HL-60 (cell line): ENCODE measurements around the gene TRAF3IP3.

Source experiments
- DNase-seq, 2 experiments: peaks; one replicate each; pipeline ENCODE4 v3.0.0-alpha.2; 2010 to 2020; ENCODE audit warnings: low read depth in 1 of 2, low spot score in 1 of 2
- H3K27ac ChIP-seq: fragments of 250-450 bp; sonication (Bioruptor Pico); replicated peaks from 2 replicates; pipeline ENCODE4 v1.5.1; 2020; ENCODE audit warnings: mild to moderate bottlenecking, moderate library complexity
- H3K27me3 ChIP-seq: fragments of 250-450 bp; sonication (Bioruptor Pico); 2 replicates; pipeline ENCODE4 v1.5.1; 2021; ENCODE audit warnings: mild to moderate bottlenecking, moderate library complexity; ENCODE audit not compliant: insufficient read depth, poor library complexity, severe bottlenecking
- H3K4me3 ChIP-seq: replicated peaks from 2 replicates; pipeline ENCODE4 v1.5.1; 2011; ENCODE audit warnings: mild to moderate bottlenecking, control low read depth, low read length; ENCODE audit not compliant: insufficient read depth
- CTCF ChIP-seq: IDR thresholded peaks from one replicate; pipeline ENCODE4 v1.5.1; 2011; ENCODE audit warnings: low read length, control low read depth, inconsistent platforms; ENCODE audit not compliant: insufficient read depth
- GABPA ChIP-seq: IDR thresholded peaks from 2 replicates; pipeline ENCODE4 v1.6.1; 2012; ENCODE audit warnings: low read depth
- POLR2AphosphoS5 ChIP-seq: IDR thresholded peaks from 2 replicates; pipeline ENCODE4 v1.6.1; 2012; ENCODE audit warnings: low read depth
- REST ChIP-seq: IDR thresholded peaks from 2 replicates; pipeline ENCODE4 v1.6.1; 2012; ENCODE audit warnings: low read depth; ENCODE audit not compliant: insufficient replicate concordance
- SPI1 ChIP-seq: IDR thresholded peaks from 2 replicates; pipeline ENCODE4 v1.6.1; 2012; ENCODE audit warnings: low read depth, mild to moderate bottlenecking, borderline replicate concordance

The TRAF3IP3 gene

GRCh38 chr1:209714338-209714737 lies 41.5 kb upstream of the TRAF3IP3 start:
- DNase-seq, result no peak
- Histone ChIP-seq H3K27ac (no peak overlapping the region), H3K27me3 (peaks cover 2% of the 10 kb centered on the region), H3K4me3 (no peak overlapping the region)
- TF ChIP-seq CTCF (no peak), SPI1 (no peak), REST (no peak), GABPA (no peak), POLR2AphosphoS5 (no peak)

GRCh38 chr1:209715314-209715713 lies 40.5 kb upstream of the TRAF3IP3 start:
- H3K27ac ChIP-seq, result no peak overlapping the region
- TF ChIP-seq POLR2AphosphoS5 (no peak), GABPA (no peak), CTCF (no peak), SPI1 (no peak), REST (no peak)
- DNase-seq, result no peak
- no peak overlapping the region for H3K4me3 ChIP-seq
- H3K27me3 ChIP-seq, result peaks cover 2% of the 10 kb centered on the region

- TF ChIP-seq GABPA (no peak), SPI1 (no peak), POLR2AphosphoS5 (no peak), REST (no peak), CTCF (no peak)
- no peak for DNase-seq
- Histone ChIP-seq H3K27ac (no peak overlapping the region), H3K27me3 (peaks cover 2% of the 10 kb centered on the region), H3K4me3 (no peak overlapping the region)
Observed at GRCh38 chr1:209717818-209718217, 38.0 kb upstream of the TRAF3IP3 start.
